WTC11 (cell line): ENCODE measurements around the gene CHST3. TPM values are rescaled to one million over a fixed set of nuclear protein-coding genes. Genes with fewer than 3 reads are reported as not detected.

ENCODE experiments used
- ATAC-seq: fragments of 200-7000 bp; cut with Tn5 transposase; 2 replicates; pipeline ENCODE4 v1.10.0; 2021; ENCODE audit warnings: mild to moderate bottlenecking, moderate library complexity
- CTCF ChIA-PET: fragments of 300-600 bp; sonication (Branson Sonifier 250); formaldehyde crosslinking; loops from one replicate; lab custom pipeline; 2021; ENCODE audit warnings: antibody characterized with exemption; lab: Charles Lee
- POLR2A ChIA-PET: fragments of 350-600 bp; sonication (Branson Sonifier 250); formaldehyde crosslinking; loops from one replicate; lab custom pipeline; 2021; ENCODE audit warnings: antibody characterized with exemption; lab: Charles Lee
- DNase-seq: peaks from one replicate; pipeline ENCODE4 v3.0.0; 2021; ENCODE audit warnings: low spot score
- H3K27ac Mint-ChIP-seq: 2 replicates; pipeline ENCODE4 v1.8.0; 2021; ENCODE audit warnings: mixed read lengths
- H3K27me3 Mint-ChIP-seq: 2 replicates; pipeline ENCODE4 v1.8.0; 2021; ENCODE audit warnings: low read depth, mild to moderate bottlenecking, moderate library complexity, mixed read lengths
- H3K36me3 Mint-ChIP-seq: 2 replicates; pipeline ENCODE4 v1.8.0; 2021; ENCODE audit warnings: mixed read lengths
- H3K4me1 Mint-ChIP-seq: 2 replicates; pipeline ENCODE4 v1.8.0; 2022; ENCODE audit warnings: mixed read lengths
- H3K4me3 Mint-ChIP-seq: 2 replicates; pipeline ENCODE4 v1.8.0; 2021; ENCODE audit warnings: mild to moderate bottlenecking, moderate library complexity, mixed read lengths
- H3K9me3 Mint-ChIP-seq: 2 replicates; pipeline ENCODE4 v1.8.0; 2021; ENCODE audit warnings: mixed read lengths
- E2F1 ChIP-seq: sonication (generic); formaldehyde crosslinking; IDR thresholded peaks from 2 replicates; pipeline ENCODE4 v1.8.0; 2022; ENCODE audit warnings: mild to moderate bottlenecking, missing genetic modification reagents
- E2F4 ChIP-seq: sonication (generic); formaldehyde crosslinking; IDR thresholded peaks from 2 replicates; pipeline ENCODE4 v1.8.1; 2022; ENCODE audit warnings: low read depth, mild to moderate bottlenecking, moderate library complexity, missing genetic modification reagents, borderline replicate concordance
- JAZF1 ChIP-seq: fragments of 250-450 bp; sonication (Bioruptor Pico); IDR thresholded peaks from 2 replicates; pipeline ENCODE4 v1.9.0; 2021; ENCODE audit warnings: moderate library complexity, mild to moderate bottlenecking, inconsistent platforms
- JUN ChIP-seq: sonication (generic); formaldehyde crosslinking; IDR thresholded peaks from 2 replicates; pipeline ENCODE4 v1.8.0; 2023; ENCODE audit warnings: mild to moderate bottlenecking, missing genetic modification reagents
- MLX ChIP-seq: sonication (generic); formaldehyde crosslinking; IDR thresholded peaks from 2 replicates; pipeline ENCODE4 v1.8.1; 2023; ENCODE audit warnings: mild to moderate bottlenecking, missing genetic modification reagents, moderate library complexity
- NR1H2 ChIP-seq: sonication (generic); formaldehyde crosslinking; IDR thresholded peaks from 2 replicates; pipeline ENCODE4 v1.9.0; 2021; ENCODE audit warnings: mild to moderate bottlenecking, moderate library complexity, missing genetic modification reagents
- NR3C1 ChIP-seq: sonication (generic); formaldehyde crosslinking; conservative IDR thresholded peaks from 2 replicates; pipeline ENCODE4 v1.8.1; 2023; ENCODE audit warnings: low read depth, mild to moderate bottlenecking, missing genetic modification reagents
- USF1 ChIP-seq: sonication (generic); formaldehyde crosslinking; IDR thresholded peaks from 2 replicates; pipeline ENCODE4 v1.8.0; 2022; ENCODE audit warnings: mild to moderate bottlenecking, missing genetic modification reagents
- ZNF281 ChIP-seq: sonication (generic); formaldehyde crosslinking; IDR thresholded peaks from 2 replicates; pipeline ENCODE4 v1.8.0; 2023; ENCODE audit warnings: mild to moderate bottlenecking, missing genetic modification reagents
- ZNF532 ChIP-seq: fragments of 250-450 bp; sonication (Bioruptor Pico); IDR thresholded peaks from 2 replicates; pipeline ENCODE4 v1.9.0; 2021; ENCODE audit warnings: mild to moderate bottlenecking, borderline replicate concordance
- total RNA-seq: library from RNA; stranded (reverse); gene quantifications from 3 replicates; pipeline ENCODE4 v1.2.3, GENCODE V29; 2021

CHST3 gene
- total RNA-seq, 1 experiment from 2014 or later: 7.0 TPM

- CTCF ChIA-PET: no interaction called here
Measured at GRCh38 chr10:71939304-71939703, 24.9 kb upstream of the CHST3 start.

More at GRCh38 chr10:71939304-71939703, 24.9 kb upstream of the CHST3 start:
- no peak overlapping the region for H3K4me3 Mint-ChIP-seq
- no peaks in the 10 kb centered on the region for H3K27me3 Mint-ChIP-seq
- DNase-seq: no peak
- H3K4me1 Mint-ChIP-seq: no peaks in the 10 kb centered on the region
- H3K36me3 Mint-ChIP-seq: no peaks in the 10 kb centered on the region
- no peak for TF ChIP-seq E2F4 (CRISPR knock-in tag)
- no peak for TF ChIP-seq MLX (CRISPR knock-in tag)
- TF ChIP-seq ZNF281 (CRISPR knock-in tag): no peak
- no peak for TF ChIP-seq NR1H2
- TF ChIP-seq JUN (CRISPR knock-in tag): no peak
- TF ChIP-seq USF1 (CRISPR knock-in tag): no peak
- TF ChIP-seq JAZF1 (CRISPR knock-in tag): no peak
- TF ChIP-seq E2F1 (CRISPR knock-in tag): no peak
- TF ChIP-seq NR3C1: no peak
- no peak for TF ChIP-seq ZNF532 (CRISPR knock-in tag)
- H3K27ac Mint-ChIP-seq: no peak overlapping the region
- H3K9me3 Mint-ChIP-seq: peaks cover 29% of the 10 kb centered on the region
- POLR2A ChIA-PET: no interaction called here
- no peak for ATAC-seq
